GM19023 (cell line): ENCODE measurements around the gene CALHM2.
A peak's percentile ranks its signal among the peaks of the same experiment; 100 is the strongest.

ENCODE experiments used
- ATAC-seq: cut with Tn5 transposase; IDR thresholded peaks from one replicate; pipeline ENCODE4 v1.9.1; 2021; ENCODE audit warnings: mild to moderate bottlenecking, moderate library complexity; ENCODE audit not compliant: unreplicated experiment

CALHM2 gene

DNA sequence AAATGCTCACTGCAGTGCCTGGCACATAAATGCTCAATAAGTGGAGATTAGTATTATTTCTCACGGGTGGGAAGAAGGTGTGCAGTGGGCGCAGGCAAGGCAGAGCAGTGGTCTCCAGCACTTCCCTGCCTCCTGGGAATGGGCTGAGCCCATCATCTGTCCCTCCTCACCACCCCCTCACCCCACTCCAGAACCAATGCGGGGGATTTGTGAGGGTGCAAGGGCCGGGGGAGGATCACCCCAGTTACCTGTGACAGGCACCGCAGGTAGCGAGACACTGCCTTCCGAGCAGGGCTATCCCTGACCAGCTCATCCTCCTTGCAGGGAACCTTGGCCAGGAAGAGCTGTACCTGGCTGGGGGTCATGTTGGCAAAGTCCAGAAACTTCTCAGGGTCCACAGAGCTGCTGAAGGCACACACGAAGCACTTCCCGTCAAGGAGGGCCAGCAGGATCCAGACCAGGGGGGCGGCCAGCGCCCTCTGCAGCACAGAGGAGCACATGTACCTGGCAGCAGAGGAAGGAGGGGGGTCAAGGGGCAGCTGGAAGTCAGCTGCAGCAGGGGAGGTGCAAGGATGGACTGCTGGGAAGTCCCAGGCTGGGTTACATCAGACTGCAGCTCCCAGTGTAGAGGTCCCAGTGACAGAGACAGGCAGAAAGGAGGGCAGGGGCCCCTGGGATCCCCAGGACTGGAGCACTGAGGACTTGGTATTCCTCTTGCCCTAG lies 24.0 kb upstream of the CALHM2 start:
- ATAC-seq, result peak; percentile 37

- no peak for ATAC-seq
These were observed 23.3 kb upstream of the CALHM2 start for GRCh38 chr10:103475437-103475836.

GRCh38 chr10:103474077-103474476 lies 21.9 kb upstream of the CALHM2 start:
- ATAC-seq, result no peak

GRCh38 chr10:103473261-103473671 lies 21.1 kb upstream of the CALHM2 start:
- no peak for ATAC-seq

DNA sequence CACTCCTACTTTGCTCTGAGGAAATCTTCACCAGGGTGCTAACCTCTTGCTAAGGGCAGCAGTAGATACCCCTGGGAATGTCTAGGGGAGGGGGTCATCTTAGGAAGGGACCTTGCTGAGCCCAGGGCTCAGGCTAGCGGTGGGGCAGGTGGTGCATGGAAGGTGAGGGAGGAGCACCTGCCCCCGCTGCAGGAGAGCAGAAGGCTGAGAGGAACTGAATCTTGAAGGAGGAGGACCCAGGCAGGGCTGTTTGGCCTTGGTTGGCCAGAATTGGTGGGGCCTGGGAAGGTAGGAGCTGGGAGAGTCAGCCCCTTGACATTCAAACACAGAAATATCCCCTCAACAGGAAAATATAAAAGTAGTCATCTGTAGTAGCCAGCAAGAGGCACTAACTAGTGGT lies 19.8 kb upstream of the CALHM2 start:
- ATAC-seq, result no peak

GRCh38 chr10:103470761-103471653 lies 18.8 kb upstream of the CALHM2 start:
- peak; percentile 62 for ATAC-seq

GRCh38 chr10:103469201-103469600 lies 17.0 kb upstream of the CALHM2 start:
- no peak for ATAC-seq

- ATAC-seq, result no peak
These were observed 15.2 kb upstream of the CALHM2 start for GRCh38 chr10:103467406-103467805.

DNA sequence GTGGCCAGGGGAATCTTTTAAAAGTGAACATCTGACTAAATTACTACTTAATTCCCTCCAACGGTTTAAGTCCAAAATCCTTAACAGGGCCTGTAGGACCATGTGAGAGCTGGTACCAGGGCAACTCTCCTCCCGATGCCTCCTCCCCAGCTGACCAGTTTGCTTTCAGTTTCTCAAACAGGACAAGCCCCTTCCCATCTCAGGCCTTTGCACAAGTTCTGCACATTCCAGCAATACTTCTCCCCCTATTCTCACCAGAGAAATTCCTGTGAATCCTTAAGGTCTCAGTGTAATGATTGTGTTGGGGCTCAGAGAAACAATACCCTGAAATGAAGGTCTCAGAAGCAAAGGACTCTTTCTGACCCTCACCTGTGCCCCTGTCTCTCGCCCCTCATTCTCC lies 14.6 kb upstream of the CALHM2 start:
- ATAC-seq, result no peak

GRCh38 chr10:103465411-103466179 lies 13.4 kb upstream of the CALHM2 start:
- no peak for ATAC-seq

GRCh38 chr10:103463499-103463898 lies 11.3 kb upstream of the CALHM2 start:
- no peak for ATAC-seq

- no peak for ATAC-seq
These were observed 7.4 kb upstream of the CALHM2 start for GRCh38 chr10:103459615-103460014.

- ATAC-seq, result peak; percentile 69
These were observed 6.5 kb upstream of the CALHM2 start, which contains the start of gene CALHM1 for GRCh38 chr10:103458720-103459119. Gene CALHM1 (minus strand): TSS chr10:103458900. CDS start chr10:103458751, 149 bp downstream.

GRCh38 chr10:103457896-103458583 lies 5.9 kb upstream of the CALHM2 start:
- no peak for ATAC-seq

DNA sequence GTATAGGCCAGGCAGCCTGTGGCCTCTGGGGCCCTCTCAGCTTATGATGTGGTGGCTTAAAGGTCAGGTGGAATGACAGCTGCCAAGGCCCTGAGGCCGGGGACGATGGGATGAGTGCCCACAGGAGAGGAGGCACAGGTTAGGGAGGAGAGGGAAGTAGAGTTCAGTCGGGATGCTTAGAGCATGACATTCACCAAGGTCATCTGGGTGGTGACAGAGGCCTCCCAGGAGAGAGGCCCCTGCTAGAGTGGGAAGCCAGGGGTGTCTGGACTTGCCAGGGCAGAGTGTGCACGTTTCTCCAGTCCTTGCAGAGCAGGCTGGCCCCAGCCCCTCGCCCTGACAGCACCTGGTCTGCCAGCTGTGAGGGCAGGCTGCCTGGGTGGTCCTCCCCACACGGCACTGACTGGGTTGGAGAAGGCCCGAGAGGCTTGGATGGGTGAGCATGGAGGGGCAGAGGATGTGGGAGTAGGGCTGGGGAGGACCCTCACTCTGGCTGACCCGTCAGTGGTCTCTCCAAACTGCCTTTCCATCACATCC lies 5.1 kb upstream of the CALHM2 start:
- no peak for ATAC-seq

DNA sequence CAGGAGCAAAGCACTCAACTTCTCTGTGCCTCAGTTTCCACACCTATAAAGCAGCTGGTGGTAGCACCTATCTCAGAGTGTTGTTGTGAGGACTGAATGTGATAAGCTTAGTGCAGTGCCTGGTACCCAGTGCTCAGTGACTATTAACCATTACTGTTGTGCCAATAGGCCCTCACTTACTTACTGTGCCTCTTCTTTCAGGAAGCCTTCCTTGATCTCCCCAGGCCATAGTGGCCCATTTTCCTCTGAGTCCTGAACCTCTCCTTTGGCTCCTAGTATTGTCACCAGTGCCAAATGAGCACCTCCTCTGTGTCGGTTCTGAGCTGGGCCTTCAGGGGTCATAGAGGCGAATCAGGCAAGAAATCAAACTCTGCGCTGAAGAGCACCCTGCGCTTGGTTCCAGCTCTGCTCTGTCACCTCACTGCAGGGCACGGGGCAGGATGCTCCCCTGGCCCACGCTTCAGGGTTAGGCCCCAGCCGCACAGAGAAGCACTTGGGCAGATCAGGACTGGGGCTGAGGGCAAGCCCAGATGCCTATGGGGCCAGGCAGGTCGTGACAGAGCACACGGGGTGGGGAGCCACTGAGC lies 4.0 kb upstream of the CALHM2 start:
- ATAC-seq, result no peak

DNA sequence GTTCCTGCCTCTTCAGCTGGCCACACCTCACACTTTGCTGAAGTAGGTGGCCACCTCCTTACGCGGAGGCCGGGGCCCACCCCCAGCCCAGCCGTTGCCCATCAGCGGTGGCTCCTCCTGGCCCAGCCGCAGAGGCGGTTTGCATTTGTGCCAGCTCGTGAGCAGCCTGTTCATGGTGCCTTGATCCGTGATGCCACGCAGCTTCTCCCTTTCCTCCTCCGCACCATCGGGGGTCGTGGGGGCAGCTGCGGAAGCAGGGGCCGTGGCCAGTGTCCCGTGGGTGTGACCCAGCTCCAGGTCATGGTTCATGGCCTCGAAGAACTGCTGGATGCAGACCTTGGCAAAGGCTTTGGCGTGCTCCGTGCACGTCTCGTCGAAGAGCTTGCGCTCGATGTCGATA lies 3.1 kb upstream of the CALHM2 start:
- ATAC-seq, result no peak

GRCh38 chr10:103454026-103454425 lies 1.9 kb upstream of the CALHM2 start:
- no peak for ATAC-seq

GRCh38 chr10:103452506-103453230 lies 498 bp upstream of the CALHM2 start:
- no peak for ATAC-seq
